ENCODE results near the gene LENG1. TPM values are rescaled to one million over a fixed set of nuclear protein-coding genes. Genes with fewer than 3 reads are reported as not detected.

LENG1 gene
- total and polyA plus RNA-seq, 9 of the 15 experiments (the other 6 are each of a cell fraction or from before 2014, with no cell fraction given): 0.30 to 10.5 (median 4.7) TPM

GRCh38 chr19:54207983-54208783, 48.7 kb upstream of the LENG1 start (continued):
- TF ChIP-seq SMC3 (conservative IDR thresholded peaks at IDR 0.05; ENCODE audit: insufficient read depth, low read depth, low read length): no peak
- TF ChIP-seq ARID3A (IDR thresholded peaks at IDR 0.05; ENCODE audit: borderline replicate concordance, low read depth, low read length): no peak
- no peak for TF ChIP-seq PRPF4 (IDR thresholded peaks at IDR 0.05; ENCODE audit: insufficient read depth, low read depth, low read length, poor library complexity, severe bottlenecking)
- no peak for TF ChIP-seq ZSCAN32 (CRISPR knock-in tag; IDR thresholded peaks at IDR 0.05)
- peak; percentile 67; the same call in 1 of the 2 replicates for TF ChIP-seq E2F5 (CRISPR knock-in tag; IDR thresholded peaks at IDR 0.05)
- TF ChIP-seq ZNF77 (CRISPR knock-in tag; IDR thresholded peaks at IDR 0.05): peak; percentile 93
- no peak for TF ChIP-seq ZHX1 (conservative IDR thresholded peaks at IDR 0.05; ENCODE audit: low read length)
- no peak for TF ChIP-seq SREBF2 (CRISPR knock-in tag; IDR thresholded peaks at IDR 0.05)
- TF ChIP-seq RB1 (IDR thresholded peaks at IDR 0.05; ENCODE audit: low read depth): 0 out of 2 replicates have a peak, but pooled peaks have one; percentile 5
- TF ChIP-seq ELF1 (tag; IDR thresholded peaks at IDR 0.05): peak; percentile 71
- peak; percentile 99 for TF ChIP-seq CEBPG (CRISPR knock-in tag; IDR thresholded peaks at IDR 0.05)
- TF ChIP-seq CEBPG (tag; conservative IDR thresholded peaks at IDR 0.05 in 1 of 2, IDR thresholded peaks at IDR 0.05 in 1 of 2): peak; percentile 98
- TF ChIP-seq SMAD1 (IDR thresholded peaks at IDR 0.05; ENCODE audit: low read depth, low read length, partially characterized antibody): peak; percentile 84
- peak; percentile 84 to 95; a peak in 3 of 4 replicates for TF ChIP-seq RCOR1 (IDR thresholded peaks at IDR 0.05; ENCODE audit: borderline replicate concordance in 1 of 2, low read depth in 2 of 2, low read length in 2 of 2)
- TF ChIP-seq MTA3 (IDR thresholded peaks at IDR 0.05; ENCODE audit: borderline replicate concordance): peak; percentile 87; the same call in 1 of the 2 replicates
- TF ChIP-seq MAFF (IDR thresholded peaks at IDR 0.05; ENCODE audit: low read length): no peak
- TF ChIP-seq SETDB1 (IDR thresholded peaks at IDR 0.05; ENCODE audit: low read length): no peak
- no peak for TF ChIP-seq SAP30 (IDR thresholded peaks at IDR 0.05; ENCODE audit: borderline replicate concordance, insufficient read depth, low read depth, low read length, poor library complexity, severe bottlenecking)
- TF ChIP-seq MYBL2 (IDR thresholded peaks at IDR 0.05; ENCODE audit: low read depth): no peak
- TF ChIP-seq MYBL2 (CRISPR knock-in tag; IDR thresholded peaks at IDR 0.05; ENCODE audit: borderline replicate concordance): no peak
- no peak for TF ChIP-seq WHSC1 (IDR thresholded peaks at IDR 0.05; ENCODE audit: low read length)
- peak; percentile 77 for TF ChIP-seq EP400 (IDR thresholded peaks at IDR 0.05)
- no peak for TF ChIP-seq TCF7L2 (IDR thresholded peaks at IDR 0.05; ENCODE audit: low read depth, low read length)

All from K562 (cell line).